PC-3 (cell line): ENCODE data around the gene PUS7.

Experiments
- CTCF ChIP-seq: fragments of 300-600 bp; sonication (generic); conservative IDR thresholded peaks from 2 replicates; pipeline ENCODE4 v1.5.1; 2017; ENCODE audit warnings: antibody characterized with exemption, low read depth, mild to moderate bottlenecking, low read length
- EZH2 ChIP-seq: fragments of 300-600 bp; sonication (generic); IDR thresholded peaks from one replicate; pipeline ENCODE4 v1.6.1; 2017; ENCODE audit warnings: antibody characterized with exemption, mild to moderate bottlenecking, low read length; ENCODE audit not compliant: unreplicated experiment
- EZH2phosphoT487 ChIP-seq: fragments of 300-600 bp; sonication (generic); IDR thresholded peaks from 2 replicates; pipeline ENCODE4 v1.6.1; 2018; ENCODE audit warnings: mild to moderate bottlenecking, antibody characterized with exemption, low read length, borderline replicate concordance

GRCh38 chr7:105470090-105470489 lies 52.0 kb downstream of the PUS7 start:
- TF ChIP-seq EZH2phosphoT487 = no peak
- TF ChIP-seq CTCF = no peak
- no peak for TF ChIP-seq EZH2
